ENCODE data around the gene DBNDD1. TPM values are rescaled to one million over a fixed set of nuclear protein-coding genes. Genes with fewer than 3 reads are reported as not detected.

The DBNDD1 gene
- total RNA-seq, 2 donors from 2014 or later: 5.3 to 7.7 TPM

- Histone ChIP-seq H3K27ac (no peak overlapping the region), H3K27me3 (replicated peaks; ENCODE audit: insufficient read depth) (no peaks in the 10 kb centered on the region), H3K4me3 (no peak overlapping the region), H3K9me3 (no peaks in the 10 kb centered on the region), H3K36me3 (peaks cover 0 to 8% of the 10 kb centered on the region in 2 donors), H3K4me1 (replicated peaks) (no peaks in the 10 kb centered on the region)
- DNase-seq (ENCODE audit: low spot score): no peak
- intact Hi-C loops (cut with DNase I): no loop called here
- 92% methylated on average over 19 of the region's 19 CpGs for WGBS
- TF ChIP-seq POLR2A (IDR thresholded peaks at IDR 0.05) (no peak), POLR2AphosphoS5 (IDR thresholded peaks at IDR 0.05) (no peak)
- TF ChIP-seq, protein P1, sequence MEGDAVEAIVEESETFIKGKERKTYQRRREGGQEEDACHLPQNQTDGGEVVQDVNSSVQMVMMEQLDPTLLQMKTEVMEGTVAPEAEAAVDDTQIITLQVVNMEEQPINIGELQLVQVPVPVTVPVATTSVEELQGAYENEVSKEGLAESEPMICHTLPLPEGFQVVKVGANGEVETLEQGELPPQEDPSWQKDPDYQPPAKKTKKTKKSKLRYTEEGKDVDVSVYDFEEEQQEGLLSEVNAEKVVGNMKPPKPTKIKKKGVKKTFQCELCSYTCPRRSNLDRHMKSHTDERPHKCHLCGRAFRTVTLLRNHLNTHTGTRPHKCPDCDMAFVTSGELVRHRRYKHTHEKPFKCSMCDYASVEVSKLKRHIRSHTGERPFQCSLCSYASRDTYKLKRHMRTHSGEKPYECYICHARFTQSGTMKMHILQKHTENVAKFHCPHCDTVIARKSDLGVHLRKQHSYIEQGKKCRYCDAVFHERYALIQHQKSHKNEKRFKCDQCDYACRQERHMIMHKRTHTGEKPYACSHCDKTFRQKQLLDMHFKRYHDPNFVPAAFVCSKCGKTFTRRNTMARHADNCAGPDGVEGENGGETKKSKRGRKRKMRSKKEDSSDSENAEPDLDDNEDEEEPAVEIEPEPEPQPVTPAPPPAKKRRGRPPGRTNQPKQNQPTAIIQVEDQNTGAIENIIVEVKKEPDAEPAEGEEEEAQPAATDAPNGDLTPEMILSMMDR (IDR thresholded peaks at IDR 0.05): no peak
These were observed 12.1 kb upstream of the DBNDD1 start for GRCh38 chr16:90031186-90031930.

GRCh38 chr16:90028985-90029384 lies 9.7 kb upstream of the DBNDD1 start:
- TF ChIP-seq, protein P1 (IDR thresholded peaks at IDR 0.05): no peak
- no peak for TF ChIP-seq POLR2A (IDR thresholded peaks at IDR 0.05)
- no peak for TF ChIP-seq POLR2AphosphoS5 (IDR thresholded peaks at IDR 0.05)
- Histone ChIP-seq H3K4me1 (replicated peaks) (no peaks in the 10 kb centered on the region), H3K36me3 (no peaks in the 10 kb centered on the region), H3K9me3 (no peaks in the 10 kb centered on the region), H3K4me3 (no peak overlapping the region), H3K27ac (no peak overlapping the region), H3K27me3 (replicated peaks; ENCODE audit: insufficient read depth) (no peaks in the 10 kb centered on the region)
- intact Hi-C loops (cut with DNase I): no loop called here
- DNase-seq (ENCODE audit: low spot score): no peak
- 89% methylated on average over 12 of the region's 12 CpGs for WGBS

- no peaks in the 10 kb centered on the region for H3K27me3 ChIP-seq (replicated peaks; ENCODE audit: insufficient read depth)
- no peaks in the 10 kb centered on the region for H3K9me3 ChIP-seq
- H3K36me3 ChIP-seq: no peaks in the 10 kb centered on the region
- peaks cover 7% of the 10 kb centered on the region for H3K4me1 ChIP-seq (replicated peaks)
- intact Hi-C loops (cut with DNase I): no loop called here
- no peak for DNase-seq (ENCODE audit: low spot score)
- no peak overlapping the region for H3K27ac ChIP-seq
- WGBS: 92% methylated on average over 17 of the region's 17 CpGs
- no peak overlapping the region for H3K4me3 ChIP-seq
- no peak for TF ChIP-seq POLR2A (IDR thresholded peaks at IDR 0.05)
- TF ChIP-seq POLR2AphosphoS5 (IDR thresholded peaks at IDR 0.05): no peak
- TF ChIP-seq, protein P1 (IDR thresholded peaks at IDR 0.05): no peak
These were observed 8.4 kb upstream of the DBNDD1 start for GRCh38 chr16:90027611-90028010.

- intact Hi-C loops (cut with DNase I): no loop called here
- H3K27ac ChIP-seq: no peak overlapping the region
- no peaks in the 10 kb centered on the region for H3K9me3 ChIP-seq
- 77% methylated on average over 8 of the region's 8 CpGs for WGBS
- H3K36me3 ChIP-seq: no peaks in the 10 kb centered on the region
- no peak for DNase-seq (ENCODE audit: low spot score)
- no peak overlapping the region for H3K4me3 ChIP-seq
- peaks cover 7% of the 10 kb centered on the region for H3K4me1 ChIP-seq (replicated peaks)
- no peaks in the 10 kb centered on the region for H3K27me3 ChIP-seq (replicated peaks; ENCODE audit: insufficient read depth)
- no peak for TF ChIP-seq POLR2AphosphoS5 (IDR thresholded peaks at IDR 0.05)
- TF ChIP-seq, protein P1 (IDR thresholded peaks at IDR 0.05): no peak
These were observed 6.9 kb upstream of the DBNDD1 start for GRCh38 chr16:90026135-90026534.

DNA sequence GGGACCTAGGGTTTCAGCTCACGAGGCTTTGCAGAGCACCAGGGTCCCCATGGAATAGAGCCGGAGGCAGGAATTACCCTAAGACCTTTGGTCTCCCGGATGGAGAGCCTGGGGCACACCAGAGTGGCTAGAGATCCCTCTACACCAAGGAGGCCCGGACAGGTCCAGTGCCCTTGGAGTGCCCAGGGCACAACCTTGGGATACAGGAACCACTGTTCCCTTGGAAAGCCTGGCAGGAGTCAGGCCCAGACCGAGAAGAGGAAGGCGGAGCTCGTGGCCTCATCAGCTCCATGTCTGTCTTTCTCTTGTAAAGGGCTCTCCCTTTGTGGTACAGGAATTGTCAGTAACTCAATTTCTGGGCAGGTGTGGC lies 3.8 kb upstream of the DBNDD1 start:
- WGBS: 15% methylated on average over 7 of the region's 7 CpGs
- intact Hi-C loops (cut with DNase I): no loop called here
- peaks cover 7% of the 10 kb centered on the region for H3K4me1 ChIP-seq (replicated peaks)
- peak overlapping the region; percentile 65 to 71 for H3K27ac ChIP-seq
- TF ChIP-seq, protein P1 (IDR thresholded peaks at IDR 0.05): no peak
- H3K36me3 ChIP-seq: no peaks in the 10 kb centered on the region
- no peaks in the 10 kb centered on the region for H3K9me3 ChIP-seq
- DNase-seq (ENCODE audit: low spot score): no peak
- no peaks in the 10 kb centered on the region for H3K27me3 ChIP-seq (replicated peaks; ENCODE audit: insufficient read depth)
- peak overlapping the region; percentile 72 to 81 for H3K4me3 ChIP-seq
